ENCODE results near the gene SHLD1. TPM values are rescaled to one million over a fixed set of nuclear protein-coding genes. Genes with fewer than 3 reads are reported as not detected.
A peak's percentile ranks its signal among the peaks of the same experiment; 100 is the strongest.
"Not testable (repeated sequence)": the region's sequence is repeated elsewhere in the genome, so short reads cannot be mapped to it uniquely, and the experiment has no call there.

SHLD1 gene
- total RNA-seq, 2 experiments from 2014 or later: 7.9 to 9.4 TPM

DNA sequence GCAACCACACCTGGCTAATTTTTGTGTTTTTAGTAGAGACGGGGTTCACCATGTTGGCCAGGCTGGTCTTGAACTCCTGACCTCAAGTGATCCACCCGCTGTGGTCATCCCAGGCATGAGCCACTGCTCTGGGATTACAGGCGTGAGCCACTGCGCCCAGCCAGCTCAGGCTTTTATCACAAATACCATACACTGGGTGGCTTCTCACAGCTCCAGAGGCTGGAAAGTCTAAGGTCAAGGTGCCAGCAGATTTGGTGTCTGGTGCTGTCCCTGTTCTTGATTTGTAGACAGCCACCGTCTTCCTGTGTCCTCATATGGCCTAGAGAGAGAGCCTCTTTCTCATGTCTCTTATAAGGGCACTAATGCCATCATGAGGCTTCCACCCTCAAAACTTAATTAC is 25.9 kb downstream of the SHLD1 start:
- ChIA-PET CTCF (no interaction called here), POLR2A (no interaction called here)
- H3K4me1 Mint-ChIP-seq: peaks cover 10% of the 10 kb centered on the region
- no peak overlapping the region for H3K27ac Mint-ChIP-seq
- H3K27me3 Mint-ChIP-seq: no peaks in the 10 kb centered on the region
- H3K9me3 Mint-ChIP-seq: no peaks in the 10 kb centered on the region
- DNase-seq: no peak
- no peak overlapping the region for H3K4me3 Mint-ChIP-seq
- H3K36me3 Mint-ChIP-seq (ENCODE audit: low read depth): peaks cover 35% of the 10 kb centered on the region

GRCh38 chr20:5779071-5779900 is 29.1 kb downstream of the SHLD1 start:
- Mint-ChIP-seq H3K4me3 (no peak overlapping the region), H3K9me3 (no peaks in the 10 kb centered on the region), H3K27me3 (no peaks in the 10 kb centered on the region), H3K27ac (no peak overlapping the region), H3K36me3 (ENCODE audit: low read depth) (peaks cover 22% of the 10 kb centered on the region), H3K4me1 (peaks cover 13% of the 10 kb centered on the region)
- ChIA-PET POLR2A (no interaction called here), CTCF (interaction anchor here (0.7 kb wide), 2 partner anchors 108 to 164 kb away, joined by 4 to 5 read pairs; no protein-coding TSS in a partner anchor)
- no peak for DNase-seq

GRCh38 chr20:5780846-5781217 is 30.6 kb downstream of the SHLD1 start:
- Mint-ChIP-seq H3K4me3 (no peak overlapping the region), H3K36me3 (ENCODE audit: low read depth) (peaks cover 18% of the 10 kb centered on the region), H3K27me3 (no peaks in the 10 kb centered on the region), H3K27ac (no peak overlapping the region), H3K4me1 (peaks cover 13% of the 10 kb centered on the region), H3K9me3 (no peaks in the 10 kb centered on the region)
- CTCF ChIA-PET: no interaction called here
- no peak for DNase-seq
- POLR2A ChIA-PET: no interaction called here

- H3K4me3 Mint-ChIP-seq, H3K27ac Mint-ChIP-seq, DNase-seq, H3K9me3 Mint-ChIP-seq, POLR2A ChIA-PET, H3K27me3 Mint-ChIP-seq: not testable (repeated sequence)
- CTCF ChIA-PET: interaction anchor here (0.6 to 1.0 kb wide), 3 partner anchors 212 to 246 kb away, joined by 3 read pairs; no protein-coding TSS in a partner anchor
- H3K36me3 Mint-ChIP-seq (ENCODE audit: low read depth): peaks cover 18% of the 10 kb centered on the region
- H3K4me1 Mint-ChIP-seq: peaks cover 13% of the 10 kb centered on the region
These were observed 31.2 kb downstream of the SHLD1 start for GRCh38 chr20:5781367-5781766.

GRCh38 chr20:5781798-5782750 is 31.9 kb downstream of the SHLD1 start:
- CTCF ChIA-PET: interaction anchor here (0.6 to 2.4 kb wide), 5 partner anchors 213 to 253 kb away, joined by 3 to 14 read pairs (median 3); no protein-coding TSS in a partner anchor
- no peak overlapping the region for H3K27ac Mint-ChIP-seq
- H3K9me3 Mint-ChIP-seq: no peaks in the 10 kb centered on the region

DNA sequence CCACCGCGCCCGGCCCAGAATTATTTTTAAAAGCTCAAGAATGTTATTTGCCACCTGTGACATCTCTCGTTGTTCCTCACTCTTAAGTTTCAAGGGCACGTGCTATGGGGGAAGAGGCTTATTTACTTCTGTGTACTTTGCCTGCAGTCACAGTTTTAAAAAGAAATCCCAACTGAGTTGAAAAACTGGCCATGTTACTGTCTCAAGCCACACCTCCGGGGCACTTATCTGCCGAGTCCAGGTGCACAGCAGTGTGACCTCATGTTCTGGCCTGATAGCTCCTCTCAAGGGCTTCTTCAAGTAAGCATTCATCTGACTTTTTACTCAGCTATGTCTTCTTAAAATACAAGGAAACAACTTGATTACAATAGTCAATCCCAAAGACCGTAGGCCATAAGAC is 34.5 kb downstream of the SHLD1 start:
- H3K27me3 Mint-ChIP-seq: no peaks in the 10 kb centered on the region
- peaks cover 10% of the 10 kb centered on the region for H3K36me3 Mint-ChIP-seq (ENCODE audit: low read depth)
- no peak overlapping the region for H3K4me3 Mint-ChIP-seq
- CTCF ChIA-PET: interaction anchor here (1.3 to 2.4 kb wide), 2 partner anchors 215 to 256 kb away, joined by 3 to 21 read pairs; no protein-coding TSS in a partner anchor
- POLR2A ChIA-PET: no interaction called here
- no peaks in the 10 kb centered on the region for H3K9me3 Mint-ChIP-seq
- peaks cover 15% of the 10 kb centered on the region for H3K4me1 Mint-ChIP-seq
- DNase-seq: no peak
- no peak overlapping the region for H3K27ac Mint-ChIP-seq

More at GRCh38 chr20:5781798-5782750, 31.9 kb downstream of the SHLD1 start:
- H3K36me3 Mint-ChIP-seq (ENCODE audit: low read depth): peaks cover 18% of the 10 kb centered on the region
- no peak for DNase-seq
- POLR2A ChIA-PET: no interaction called here
- H3K4me1 Mint-ChIP-seq: peaks cover 13% of the 10 kb centered on the region
- no peak overlapping the region for H3K4me3 Mint-ChIP-seq
- H3K27me3 Mint-ChIP-seq: no peaks in the 10 kb centered on the region

DNA sequence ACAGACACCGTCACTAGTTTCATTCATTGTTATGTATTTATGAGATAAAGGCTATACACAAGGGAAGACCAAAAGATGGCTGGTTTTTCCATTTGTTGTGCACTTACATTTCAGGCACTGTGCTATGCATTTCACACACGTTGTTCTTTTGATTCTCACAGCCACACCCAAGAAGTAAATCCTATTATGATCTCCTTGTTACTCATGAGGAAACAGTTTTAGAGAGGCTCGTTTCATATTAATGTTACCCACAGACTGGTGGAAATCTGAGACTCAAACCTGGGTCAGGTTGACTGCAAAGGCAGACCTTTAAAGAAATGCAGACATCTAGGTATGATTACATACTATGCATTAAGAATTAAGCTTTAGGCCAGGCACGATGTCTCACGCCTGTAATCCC is 34.9 kb downstream of the SHLD1 start:
- Mint-ChIP-seq H3K27me3 (no peaks in the 10 kb centered on the region), H3K9me3 (no peaks in the 10 kb centered on the region), H3K4me1 (peaks cover 15% of the 10 kb centered on the region), H3K36me3 (ENCODE audit: low read depth) (peaks cover 10% of the 10 kb centered on the region), H3K4me3 (no peak overlapping the region), H3K27ac (no peak overlapping the region)
- no peak for DNase-seq
- POLR2A ChIA-PET: no interaction called here
- CTCF ChIA-PET: interaction anchor here (0.7 to 2.4 kb wide), 3 partner anchors 57 to 256 kb away, joined by 3 to 21 read pairs (median 3); no protein-coding TSS in a partner anchor

DNA sequence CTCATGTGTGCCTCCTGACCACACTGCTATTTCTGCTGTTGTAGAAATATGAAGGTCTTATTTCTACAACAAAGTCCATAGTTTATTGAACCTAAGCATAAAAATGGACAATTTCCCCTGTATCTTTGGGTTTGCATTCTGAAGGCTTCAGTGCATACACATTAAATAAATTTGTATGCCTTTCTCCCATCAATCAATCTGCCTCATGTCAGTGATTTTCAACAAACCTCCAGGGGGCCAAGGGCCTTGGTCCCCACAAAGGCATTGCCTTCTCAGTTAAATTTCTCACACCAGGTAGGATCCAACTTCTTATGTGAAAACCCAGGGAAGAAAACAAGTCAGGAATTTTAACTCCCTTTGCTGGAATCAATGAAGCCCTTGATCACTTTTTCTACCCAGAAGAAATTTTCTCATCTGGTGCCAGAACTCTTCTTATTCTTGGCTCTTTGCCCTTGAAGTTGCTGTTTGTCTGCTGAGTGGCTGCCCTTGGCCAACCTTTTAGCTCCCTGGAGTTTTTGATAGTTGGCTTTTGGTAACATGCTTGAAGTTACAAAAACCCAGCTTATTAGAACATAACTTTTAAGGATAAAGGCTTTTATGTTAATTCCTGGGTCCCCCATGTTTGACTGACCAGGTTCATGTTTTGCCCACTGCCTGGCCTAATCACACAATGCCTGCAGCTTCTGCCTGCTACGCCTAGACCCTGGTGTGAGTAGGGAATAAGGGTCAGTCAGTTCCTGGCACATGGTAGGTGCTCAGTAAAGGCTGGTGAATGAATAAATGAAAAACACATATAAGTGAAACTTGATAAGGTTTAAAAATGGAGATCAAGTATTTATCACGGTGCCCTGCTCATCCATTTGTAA is 37.0 kb downstream of the SHLD1 start:
- ChIA-PET CTCF (interaction anchor here (0.7 to 3.9 kb wide), 17 partner anchors 9 to 359 kb away, joined by 3 to 79 read pairs (median 4); no protein-coding TSS in a partner anchor), POLR2A (interaction anchor here (1.4 to 1.6 kb wide), 2 partner anchors 251 to 258 kb away, joined by 4 to 11 read pairs; no protein-coding TSS in a partner anchor)
- no peak overlapping the region for H3K27ac Mint-ChIP-seq
- H3K4me3 Mint-ChIP-seq: no peak overlapping the region
- no peaks in the 10 kb centered on the region for H3K9me3 Mint-ChIP-seq
- H3K27me3 Mint-ChIP-seq: no peaks in the 10 kb centered on the region
- peaks cover 4% of the 10 kb centered on the region for H3K36me3 Mint-ChIP-seq (ENCODE audit: low read depth)
- DNase-seq: no peak
- H3K4me1 Mint-ChIP-seq: peaks cover 2% of the 10 kb centered on the region

- no peak overlapping the region for H3K4me3 Mint-ChIP-seq
- H3K36me3 Mint-ChIP-seq (ENCODE audit: low read depth): peaks cover 4% of the 10 kb centered on the region
- H3K27me3 Mint-ChIP-seq: no peaks in the 10 kb centered on the region
- POLR2A ChIA-PET: interaction anchor here (1.1 to 1.6 kb wide), 3 partner anchors 252 to 259 kb away, joined by 3 to 11 read pairs (median 4); no protein-coding TSS in a partner anchor
- peaks cover 2% of the 10 kb centered on the region for H3K4me1 Mint-ChIP-seq
- CTCF ChIA-PET: interaction anchor here (0.6 to 3.9 kb wide), 28 partner anchors 8 to 360 kb away, joined by 3 to 79 read pairs (median 4); no protein-coding TSS in a partner anchor
- no peak overlapping the region for H3K27ac Mint-ChIP-seq
- H3K9me3 Mint-ChIP-seq: no peaks in the 10 kb centered on the region
- no peak for DNase-seq
These were observed 37.6 kb downstream of the SHLD1 start for GRCh38 chr20:5787796-5788165.

DNA sequence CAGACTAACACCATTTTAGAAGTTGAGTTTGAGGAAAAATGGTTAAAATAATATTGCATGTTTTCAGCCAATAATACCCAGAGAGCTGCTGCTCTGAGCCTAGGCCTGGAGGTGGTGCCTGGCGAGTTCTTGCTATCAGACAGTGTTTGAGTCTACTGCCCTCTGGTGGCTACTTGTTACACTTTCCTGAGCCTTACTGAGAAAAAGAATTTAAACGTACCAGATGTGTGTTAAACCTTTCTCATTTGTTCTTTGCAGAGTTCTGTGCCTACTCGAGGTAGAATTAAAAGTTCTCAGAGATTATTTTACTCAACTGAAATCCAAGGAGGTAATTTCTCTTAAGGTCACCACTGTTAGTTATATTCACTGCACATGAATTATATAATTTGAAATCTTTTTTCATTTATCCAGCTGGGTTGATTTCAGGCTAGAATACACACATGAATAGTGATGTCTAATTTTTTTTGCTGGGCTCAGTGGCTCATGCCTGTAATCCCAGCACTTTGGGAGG is 38.2 kb downstream of the SHLD1 start:
- H3K27me3 Mint-ChIP-seq: no peaks in the 10 kb centered on the region
- peaks cover 4% of the 10 kb centered on the region for H3K36me3 Mint-ChIP-seq (ENCODE audit: low read depth)
- H3K27ac Mint-ChIP-seq: no peak overlapping the region
- no peak overlapping the region for H3K4me3 Mint-ChIP-seq
- no peaks in the 10 kb centered on the region for H3K9me3 Mint-ChIP-seq
- DNase-seq: peak; percentile 76
- POLR2A ChIA-PET: interaction anchor here (0.5 to 1.6 kb wide), 4 partner anchors 225 to 259 kb away, joined by 3 to 11 read pairs (median 4); no protein-coding TSS in a partner anchor
- CTCF ChIA-PET: interaction anchor here (0.6 to 3.9 kb wide), 27 partner anchors 11 to 360 kb away, joined by 3 to 79 read pairs (median 4); no protein-coding TSS in a partner anchor
- H3K4me1 Mint-ChIP-seq: peaks cover 2% of the 10 kb centered on the region

GRCh38 chr20:5789827-5790226 is 39.6 kb downstream of the SHLD1 start:
- peaks cover 4% of the 10 kb centered on the region for H3K36me3 Mint-ChIP-seq (ENCODE audit: low read depth)
- no peak for DNase-seq
- POLR2A ChIA-PET: interaction anchor here (1.1 kb wide), 1 partner anchor 261 kb away, joined by 3 read pairs; no protein-coding TSS in a partner anchor
- H3K27ac Mint-ChIP-seq: no peak overlapping the region
- CTCF ChIA-PET: interaction anchor here (0.6 to 3.9 kb wide), 6 partner anchors 76 to 261 kb away, joined by 3 to 79 read pairs (median 4); no protein-coding TSS in a partner anchor
- peaks cover 2% of the 10 kb centered on the region for H3K4me1 Mint-ChIP-seq
- H3K27me3 Mint-ChIP-seq: no peaks in the 10 kb centered on the region
- no peaks in the 10 kb centered on the region for H3K9me3 Mint-ChIP-seq
- H3K4me3 Mint-ChIP-seq: no peak overlapping the region

DNA sequence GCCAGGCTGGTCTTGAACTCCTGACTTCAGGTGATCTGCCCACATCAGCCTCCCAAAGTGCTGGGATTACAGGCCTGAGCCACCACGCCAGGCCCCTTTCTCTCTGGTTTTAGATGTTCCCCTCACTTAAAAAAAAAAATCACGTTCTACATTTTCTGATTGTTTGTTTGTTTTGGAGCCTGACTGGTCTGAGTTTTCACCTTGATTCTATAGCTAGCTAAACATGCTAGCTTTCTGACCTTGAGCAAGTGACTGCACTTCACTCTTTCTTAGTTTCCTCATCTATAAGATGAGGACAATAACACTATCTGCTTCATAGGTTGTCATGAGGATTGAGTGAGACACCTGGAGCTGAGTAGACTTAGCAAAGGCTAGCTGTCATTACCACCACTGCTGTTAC is 43.7 kb downstream of the SHLD1 start:
- no peak overlapping the region for H3K4me3 Mint-ChIP-seq
- DNase-seq: no peak
- no peaks in the 10 kb centered on the region for H3K36me3 Mint-ChIP-seq (ENCODE audit: low read depth)
- H3K27ac Mint-ChIP-seq: no peak overlapping the region
- H3K9me3 Mint-ChIP-seq: no peaks in the 10 kb centered on the region
- POLR2A ChIA-PET: no interaction called here
- H3K4me1 Mint-ChIP-seq: no peaks in the 10 kb centered on the region
- no peaks in the 10 kb centered on the region for H3K27me3 Mint-ChIP-seq
- CTCF ChIA-PET: interaction anchor here (1.0 to 4.2 kb wide), 3 partner anchors 139 to 265 kb away, joined by 3 to 21 read pairs (median 3); no protein-coding TSS in a partner anchor
